B cell (primary cell): ENCODE measurements around the gene MORN4. TPM values are rescaled to one million over a fixed set of nuclear protein-coding genes. Genes with fewer than 3 reads are reported as not detected.

Experiments used
- ATAC-seq: fragments of 200-7000 bp; cut with Tn5 transposase; one replicate; pipeline ENCODE4 v1.10.0; 2021; ENCODE audit warnings: low read depth, mild to moderate bottlenecking, moderate number of reproducible peaks, moderate library complexity
- CTCF ChIA-PET: fragments of 350-600 bp; sonication (Branson Sonifier 250); formaldehyde crosslinking; loops from one replicate; lab custom pipeline; 2021; ENCODE audit warnings: antibody characterized with exemption, inconsistent platforms; lab: Charles Lee
- POLR2A ChIA-PET: fragments of 350-600 bp; sonication (Branson Sonifier 250); formaldehyde crosslinking; loops from one replicate; lab custom pipeline; 2021; ENCODE audit warnings: antibody characterized with exemption; lab: Charles Lee
- DNase-seq: peaks from one replicate; pipeline ENCODE4 v3.0.0; 2013
- H2AFZ ChIP-seq: 2 replicates; pipeline ENCODE4 v1.6.1; 2012; ENCODE audit warnings: mild to moderate bottlenecking, low read depth, low read length; ENCODE audit not compliant: insufficient read depth, poor library complexity, severe bottlenecking
- H3K27ac ChIP-seq, 2 donors: 1 replicate in 1 of 2; 2 replicates in 1 of 2; pipeline ENCODE4 v1.5.1; 2012 to 2013; ENCODE audit warnings: low read length in 2 of 2, mild to moderate bottlenecking in 2 of 2, moderate library complexity in 1 of 2
- H3K27me3 ChIP-seq, 4 experiments: fragments of 200-600 bp in 1 of 4; sonication (generic) in 1 of 4; replicated peaks in 1 of 4; 1 replicate in 2 of 4; 2 replicates in 2 of 4; pipeline versions ENCODE4 v1.6.1 to v1.7.0; 2013 to 2016; ENCODE audit warnings: low read length in 3 of 4, mild to moderate bottlenecking in 2 of 4, mixed read lengths in 1 of 4, moderate library complexity in 1 of 4; ENCODE audit not compliant: insufficient read depth in 4 of 4, control insufficient read depth in 3 of 4; ENCODE audit errors: control extremely low read depth in 1 of 4
- H3K36me3 ChIP-seq, 2 experiments: replicated peaks in 1 of 2; 1 replicate in 1 of 2; 2 replicates in 1 of 2; pipeline versions ENCODE4 v1.6.1 to v1.7.1; 2013; ENCODE audit warnings: low read length in 1 of 2; ENCODE audit not compliant: insufficient read depth in 2 of 2, control insufficient read depth in 1 of 2; ENCODE audit errors: control extremely low read depth in 1 of 2, extremely low read depth in 1 of 2
- H3K4me1 ChIP-seq, 2 donors: fragments of 200-600 bp in 1 of 2; sonication (generic) in 1 of 2; 1 replicate in 1 of 2; 2 replicates in 1 of 2; pipeline versions ENCODE4 v1.5.1 to v1.6.1; 2013 to 2017; ENCODE audit warnings: low read length in 2 of 2; ENCODE audit not compliant: control insufficient read depth in 2 of 2, insufficient read depth in 2 of 2
- H3K4me2 ChIP-seq: replicated peaks from 2 replicates; pipeline ENCODE3; 2012; ENCODE audit warnings: mild to moderate bottlenecking, low read depth, low read length; ENCODE audit not compliant: poor library complexity, severe bottlenecking
- H3K4me3 ChIP-seq, 5 experiments: fragments of 200-600 bp in 1 of 5; sonication (generic) in 1 of 5; 1 replicate in 3 of 5; 2 replicates in 2 of 5; pipeline versions ENCODE4 v1.5.1 to v1.7.0; 2011 to 2016; ENCODE audit warnings: low read length in 4 of 5, mild to moderate bottlenecking in 4 of 5, low read depth in 2 of 5, control low read depth in 1 of 5, moderate library complexity in 1 of 5; ENCODE audit not compliant: insufficient read depth in 1 of 5; ENCODE audit errors: control extremely low read depth in 1 of 5, extremely low read depth in 1 of 5
- H3K79me2 ChIP-seq: fragments of 200-600 bp; sonication (generic); one replicate; pipeline ENCODE4 v1.6.0; 2016; ENCODE audit warnings: low read length; ENCODE audit not compliant: control insufficient read depth, insufficient read depth
- H3K9ac ChIP-seq: fragments of 200-600 bp; sonication (generic); 2 replicates; pipeline ENCODE4 v1.6.1; 2017; ENCODE audit warnings: mild to moderate bottlenecking, low read length, moderate library complexity
- H3K9me3 ChIP-seq, 3 donors: one replicate each; pipeline versions ENCODE4 v1.6.1 to v1.7.1; 2013; ENCODE audit warnings: low read length in 2 of 3; ENCODE audit not compliant: control insufficient read depth in 2 of 3, insufficient read depth in 1 of 3; ENCODE audit errors: control extremely low read depth in 1 of 3
- H4K20me1 ChIP-seq: 2 replicates; pipeline ENCODE4 v1.6.0; 2012; ENCODE audit warnings: mild to moderate bottlenecking, low read length; ENCODE audit not compliant: insufficient read depth, control insufficient read depth, poor library complexity, severe bottlenecking
- H3K27ac Mint-ChIP-seq: one replicate; pipeline ENCODE4 v1.8.0; 2021; ENCODE audit warnings: mixed read lengths
- H3K27me3 Mint-ChIP-seq: one replicate; pipeline ENCODE4 v1.8.0; 2021; ENCODE audit warnings: mixed read lengths
- H3K4me1 Mint-ChIP-seq: one replicate; pipeline ENCODE4 v1.8.0; 2021; ENCODE audit warnings: mixed read lengths
- H3K4me3 Mint-ChIP-seq: one replicate; pipeline ENCODE4 v1.8.0; 2021; ENCODE audit warnings: mixed read lengths
- H3K9me3 Mint-ChIP-seq: one replicate; pipeline ENCODE4 v1.8.0; 2022; ENCODE audit warnings: mixed read lengths; ENCODE audit not compliant: insufficient read depth
- EZH2 ChIP-seq: IDR thresholded peaks from 2 replicates; pipeline ENCODE4 v1.6.1; 2012; ENCODE audit warnings: borderline replicate concordance, low read depth, mild to moderate bottlenecking, moderate library complexity, low read length; ENCODE audit not compliant: insufficient read depth, poor library complexity, severe bottlenecking
- WGBS: methylation state at CpG from one replicate; pipeline ENCODE4 v1.1.5; 2013; ENCODE audit warnings: missing lambda C conversion rate; ENCODE audit not compliant: insufficient coverage; 5-methylcytosine and 5-hydroxymethylcytosine counted together
- intact Hi-C: fragments of 100-400 bp; cut with micrococcal nuclease; formaldehyde crosslinking; loops from one replicate; pipeline ENCODE4 v1.10.0; 2022
- polyA plus RNA-seq: library from polyadenylated mRNA; depleted of rRNA; stranded (reverse); fragments of >200 nt; gene quantifications from 2 replicates; pipeline ENCODE4 v1.2.3, GENCODE V29; 2012
- total RNA-seq, 2 donors: library from RNA; stranded (reverse); fragments of 120-200 nt in 1 of 2; gene quantifications; 1 replicate in 1 of 2; 2 replicates in 1 of 2; pipeline versions ENCODE4 v1.2.3 to v1.2.4, GENCODE V29; 2013 to 2022
- TF ChIP-seq, protein P1 (sequence below): fragments of 200-600 bp; IDR thresholded peaks from one replicate; pipeline ENCODE4 v1.8.0; 2022; ENCODE audit warnings: antibody characterized with exemption, mild to moderate bottlenecking

MORN4 gene
- total and polyA plus RNA-seq, 2 donors (not counting 1 experiment from before 2014, with no cell fraction given), result 1.5 to 2.8 TPM

DNA sequence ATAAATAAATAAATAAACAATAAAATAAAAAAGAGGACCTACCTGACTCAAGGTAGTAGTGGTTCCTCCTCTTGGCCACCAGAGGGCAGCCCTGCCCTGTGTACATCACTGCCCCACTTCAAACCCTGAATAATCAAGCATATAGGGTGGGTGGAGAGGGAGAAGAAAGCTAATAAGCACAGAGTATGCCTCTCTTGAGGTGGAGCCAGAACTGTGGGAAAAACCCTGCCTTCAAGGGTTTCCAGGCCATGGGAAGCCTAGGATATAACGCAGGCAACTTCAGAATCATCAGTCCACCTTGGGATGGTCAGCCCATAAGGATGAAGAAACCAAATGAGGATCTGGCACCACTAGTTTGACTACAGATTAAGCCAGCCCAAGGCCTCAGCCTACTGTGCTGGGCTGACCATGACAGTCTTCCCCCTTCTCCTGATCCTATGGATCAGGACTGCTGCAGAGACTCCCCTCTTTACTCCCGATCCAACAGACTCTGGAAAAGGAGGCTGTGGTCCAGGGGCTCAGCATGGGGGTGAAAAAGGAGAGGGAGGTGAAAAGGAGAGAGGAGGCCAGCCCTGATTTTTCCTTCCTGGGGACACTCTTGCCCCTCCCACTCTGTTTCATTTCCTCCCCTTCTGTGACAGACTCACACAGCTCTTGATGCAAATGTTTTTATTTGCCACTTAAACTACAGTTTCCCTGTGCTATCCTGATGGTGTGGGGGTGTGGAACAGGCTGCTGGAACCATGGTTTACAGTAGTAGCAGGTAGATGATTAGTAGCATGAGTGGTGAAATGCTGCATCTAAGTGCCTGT is 43.7 kb upstream of the MORN4 start:
- ChIA-PET POLR2A (interaction anchor here (0.5 kb wide), 1 partner anchor 26 kb away, joined by 3 read pairs; no protein-coding TSS in a partner anchor), CTCF (interaction anchor here (0.7 to 12.0 kb wide), 20 partner anchors 9 to 365 kb away, joined by 3 to 267 read pairs (median 4); partner anchors contain the start of genes ANKRD2, AVPI1, MARVELD1 and ZFYVE27)
- DNase-seq (peak; percentile 77), ATAC-seq (peak; percentile 92)
- Mint-ChIP-seq H3K9me3 (no peaks in the 10 kb centered on the region), H3K27me3 (no peaks in the 10 kb centered on the region), H3K27ac (peak overlapping the region; percentile 67), H3K4me3 (peak overlapping the region; percentile 27), H3K4me1 (peaks cover 13% of the 10 kb centered on the region)
- H3K4me1 ChIP-seq, result peaks cover 9 to 12% of the 10 kb centered on the region in 2 donors
- H3K9ac ChIP-seq, result no peak overlapping the region
- TF ChIP-seq, protein P1, sequence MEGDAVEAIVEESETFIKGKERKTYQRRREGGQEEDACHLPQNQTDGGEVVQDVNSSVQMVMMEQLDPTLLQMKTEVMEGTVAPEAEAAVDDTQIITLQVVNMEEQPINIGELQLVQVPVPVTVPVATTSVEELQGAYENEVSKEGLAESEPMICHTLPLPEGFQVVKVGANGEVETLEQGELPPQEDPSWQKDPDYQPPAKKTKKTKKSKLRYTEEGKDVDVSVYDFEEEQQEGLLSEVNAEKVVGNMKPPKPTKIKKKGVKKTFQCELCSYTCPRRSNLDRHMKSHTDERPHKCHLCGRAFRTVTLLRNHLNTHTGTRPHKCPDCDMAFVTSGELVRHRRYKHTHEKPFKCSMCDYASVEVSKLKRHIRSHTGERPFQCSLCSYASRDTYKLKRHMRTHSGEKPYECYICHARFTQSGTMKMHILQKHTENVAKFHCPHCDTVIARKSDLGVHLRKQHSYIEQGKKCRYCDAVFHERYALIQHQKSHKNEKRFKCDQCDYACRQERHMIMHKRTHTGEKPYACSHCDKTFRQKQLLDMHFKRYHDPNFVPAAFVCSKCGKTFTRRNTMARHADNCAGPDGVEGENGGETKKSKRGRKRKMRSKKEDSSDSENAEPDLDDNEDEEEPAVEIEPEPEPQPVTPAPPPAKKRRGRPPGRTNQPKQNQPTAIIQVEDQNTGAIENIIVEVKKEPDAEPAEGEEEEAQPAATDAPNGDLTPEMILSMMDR, result peak; percentile 94
- no peak for TF ChIP-seq EZH2
- H3K4me2 ChIP-seq, result peak overlapping the region; percentile 26
- WGBS, result 100% methylated on average over 1 of the region's 2 CpGs
- no peaks in the 10 kb centered on the region for H3K79me2 ChIP-seq
- intact Hi-C loops, result loop anchor here (1.0 to 2.0 kb wide), 3 partner anchors 10 to 36 kb away; partner anchors contain the start of genes AVPI1 and PI4K2A
- peak overlapping the region; percentile 35 to 51 for H3K27ac ChIP-seq
- H3K36me3 ChIP-seq, result peaks cover 0 to 27% of the 10 kb centered on the region in 2 experiments
- H4K20me1 ChIP-seq, result no peaks in the 10 kb centered on the region
- H3K4me3 ChIP-seq, result no peak overlapping the region
- H3K9me3 ChIP-seq, result no peaks in the 10 kb centered on the region
- H3K27me3 ChIP-seq, result no peaks in the 10 kb centered on the region
- no peak overlapping the region for H2AFZ ChIP-seq

DNA sequence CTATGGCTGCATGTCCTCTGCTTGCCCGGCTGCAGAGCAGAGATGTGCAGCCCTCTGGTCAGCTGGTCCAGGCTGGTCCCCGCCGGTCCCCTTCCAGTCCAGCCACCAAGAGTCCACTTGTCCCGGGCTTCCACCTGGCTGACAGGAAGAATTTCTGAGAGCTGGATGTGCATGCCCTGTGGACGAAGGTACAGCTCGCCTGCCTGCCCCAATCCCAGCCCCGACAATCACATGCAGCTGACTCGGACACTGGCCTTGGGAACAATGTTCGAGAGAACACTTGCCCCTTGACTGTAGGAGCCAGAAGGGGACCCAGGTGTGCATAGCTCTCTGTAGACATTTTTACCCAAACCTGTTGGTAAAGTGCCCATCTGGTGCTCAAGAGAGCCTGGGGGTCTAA is 41.9 kb upstream of the MORN4 start:
- Histone ChIP-seq H3K27me3 (no peaks in the 10 kb centered on the region), H3K9ac (no peak overlapping the region), H3K9me3 (no peaks in the 10 kb centered on the region), H3K36me3 (peaks cover 0 to 30% of the 10 kb centered on the region in 2 experiments), H2AFZ (no peak overlapping the region), H3K4me2 (no peak overlapping the region), H3K4me1 (peaks cover 9 to 12% of the 10 kb centered on the region in 2 donors), H3K27ac (no peak overlapping the region), H4K20me1 (no peaks in the 10 kb centered on the region), H3K79me2 (no peaks in the 10 kb centered on the region), H3K4me3 (no peak overlapping the region)
- no peak for TF ChIP-seq EZH2
- TF ChIP-seq, protein P1, result no peak
- DNase-seq (no peak), ATAC-seq (no peak)
- no peaks in the 10 kb centered on the region for H3K9me3 Mint-ChIP-seq
- CTCF ChIA-PET, result interaction anchor here (0.9 to 12.0 kb wide), 4 partner anchors 12 to 366 kb away, joined by 3 to 267 read pairs (median 31); partner anchors contain the start of genes AVPI1 and ZFYVE27
- WGBS, result over 99% methylated on average over 9 of the region's 9 CpGs
- H3K4me1 Mint-ChIP-seq, result peaks cover 13% of the 10 kb centered on the region
- no peak overlapping the region for H3K27ac Mint-ChIP-seq
- H3K27me3 Mint-ChIP-seq, result no peaks in the 10 kb centered on the region
- no peak overlapping the region for H3K4me3 Mint-ChIP-seq
- intact Hi-C loops, result no loop called here
- POLR2A ChIA-PET, result no interaction called here
